ENCODE measurements around the gene ATP1A4. TPM values are rescaled to one million over a fixed set of nuclear protein-coding genes. Genes with fewer than 3 reads are reported as not detected.

ATP1A4 gene
- total RNA-seq, 1 experiment from 2014 or later, result not detected

- no peak for DNase-seq (ENCODE audit: low read depth)
These were observed 27.7 kb upstream of the ATP1A4 start for GRCh38 chr1:160123726-160124125.

DNA sequence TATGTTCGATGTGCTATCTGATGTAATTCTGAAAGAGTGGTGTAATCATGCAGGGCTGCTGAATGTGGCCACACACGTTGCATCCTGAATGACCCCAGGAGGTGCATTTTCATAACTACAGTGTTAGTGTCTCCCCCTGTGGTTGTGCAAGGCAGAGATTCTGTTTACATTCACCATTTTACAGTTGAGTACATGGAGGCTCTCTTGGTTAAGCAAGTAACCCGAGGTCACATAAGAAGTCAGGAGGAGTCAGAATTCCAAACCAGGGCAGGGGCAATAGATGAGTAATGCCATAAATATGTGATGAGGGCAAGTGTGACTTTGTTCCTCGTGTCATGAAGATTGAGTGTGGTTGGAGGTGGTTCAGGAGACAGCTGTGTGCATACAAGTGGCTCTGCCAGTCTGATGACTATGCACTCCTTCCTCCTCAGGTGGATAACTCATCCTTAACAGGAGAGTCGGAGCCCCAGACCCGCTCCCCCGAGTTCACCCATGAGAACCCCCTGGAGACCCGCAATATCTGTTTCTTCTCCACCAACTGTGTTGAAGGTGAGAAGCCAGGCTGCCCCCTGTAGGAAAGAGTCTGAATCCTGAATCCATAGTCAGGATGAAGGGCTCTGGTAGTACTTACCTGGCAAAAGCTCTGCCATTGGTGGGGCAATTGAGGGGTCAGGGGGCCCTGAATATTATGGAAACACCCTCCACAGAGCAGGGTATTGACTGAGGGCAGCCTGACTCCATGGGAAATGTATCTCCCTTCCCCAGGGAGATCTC, 26.5 kb upstream of the ATP1A4 start:
- peak; percentile 99 for DNase-seq (ENCODE audit: low read depth)

DNA sequence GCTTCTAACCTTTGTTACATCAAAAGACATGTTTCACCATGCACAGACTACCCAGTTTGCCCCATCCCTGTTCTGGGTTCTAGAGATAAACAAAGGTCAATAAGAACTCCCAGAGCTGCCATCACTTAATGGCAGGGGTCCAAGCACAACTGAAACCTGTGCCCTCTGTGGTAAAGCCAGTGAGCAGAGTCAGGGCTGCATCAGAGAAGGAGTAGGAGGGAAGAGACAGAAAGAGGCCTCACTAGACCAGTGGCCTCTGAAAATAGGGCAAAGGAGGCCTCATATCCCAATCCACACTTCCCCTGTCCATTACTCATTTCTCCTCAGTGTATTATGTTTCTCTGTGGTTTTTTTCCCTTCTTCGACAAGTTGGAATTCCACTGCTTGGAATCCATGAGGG, 25.7 kb upstream of the ATP1A4 start:
- peak; percentile 96 for DNase-seq (ENCODE audit: low read depth)

- DNase-seq (ENCODE audit: low read depth), result peak; percentile 42
These were observed 25.1 kb upstream of the ATP1A4 start for GRCh38 chr1:160126342-160126741.

- DNase-seq (ENCODE audit: low read depth), result no peak
These were observed 24.0 kb upstream of the ATP1A4 start for GRCh38 chr1:160127381-160127780.

DNA sequence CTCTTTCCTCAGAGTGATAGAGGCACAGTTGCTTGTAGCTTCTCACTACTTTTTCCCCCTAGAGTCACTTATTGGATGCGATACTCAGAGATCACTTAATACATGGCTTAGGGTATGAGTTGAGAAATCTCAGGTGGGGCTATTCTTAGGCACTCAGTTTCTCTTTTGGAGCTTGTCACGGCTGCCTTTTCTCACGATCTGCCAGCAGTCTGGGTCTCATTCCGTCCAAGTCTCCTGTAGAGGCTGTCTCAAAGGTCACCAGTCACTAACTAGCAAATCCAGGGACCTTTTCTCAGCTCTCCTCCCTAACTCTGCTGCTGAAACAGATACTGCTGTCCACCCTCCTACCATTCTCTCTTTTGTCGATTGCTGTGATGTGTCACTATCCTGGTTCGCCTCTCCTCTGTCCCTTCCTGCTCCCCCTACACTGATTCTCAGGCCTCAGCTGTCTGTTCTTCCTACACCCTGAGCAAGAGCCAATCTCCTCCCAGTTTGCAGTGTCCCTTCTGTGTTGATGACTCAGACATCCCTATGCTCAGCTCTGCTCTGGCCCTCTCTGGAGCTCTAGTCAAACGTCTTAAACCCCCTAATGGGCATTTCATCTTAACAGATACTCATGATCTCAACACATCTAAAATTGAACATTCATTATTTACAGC, 23.4 kb upstream of the ATP1A4 start:
- DNase-seq (ENCODE audit: low read depth), result peak; percentile 90

GRCh38 chr1:160128636-160129035, 22.8 kb upstream of the ATP1A4 start:
- DNase-seq (ENCODE audit: low read depth), result no peak

- DNase-seq (ENCODE audit: low read depth), result peak; percentile 71
These were observed 22.4 kb upstream of the ATP1A4 start for GRCh38 chr1:160129046-160129445.

GRCh38 chr1:160129558-160129957, 21.8 kb upstream of the ATP1A4 start:
- DNase-seq (ENCODE audit: low read depth), result no peak

GRCh38 chr1:160129966-160130365, 21.4 kb upstream of the ATP1A4 start:
- DNase-seq (ENCODE audit: low read depth), result no peak

DNA sequence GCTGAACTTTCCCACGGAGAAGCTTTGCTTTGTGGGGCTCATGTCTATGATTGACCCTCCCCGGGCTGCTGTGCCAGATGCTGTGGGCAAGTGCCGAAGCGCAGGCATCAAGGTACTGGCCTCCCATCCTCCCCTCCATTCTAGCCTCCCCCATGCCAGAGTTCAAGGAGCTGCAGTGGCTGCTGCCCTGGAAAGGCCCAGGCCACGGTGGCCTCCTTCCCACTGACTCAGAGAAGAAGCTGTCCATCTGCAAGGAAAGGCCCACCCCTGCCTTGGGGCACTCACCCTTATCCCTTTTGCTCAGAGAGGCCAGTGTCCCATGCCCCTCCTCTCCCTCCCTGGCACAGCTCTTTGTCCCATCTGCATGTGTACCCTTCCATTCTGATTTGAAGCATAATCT, 20.9 kb upstream of the ATP1A4 start:
- no peak for DNase-seq (ENCODE audit: low read depth)

DNA sequence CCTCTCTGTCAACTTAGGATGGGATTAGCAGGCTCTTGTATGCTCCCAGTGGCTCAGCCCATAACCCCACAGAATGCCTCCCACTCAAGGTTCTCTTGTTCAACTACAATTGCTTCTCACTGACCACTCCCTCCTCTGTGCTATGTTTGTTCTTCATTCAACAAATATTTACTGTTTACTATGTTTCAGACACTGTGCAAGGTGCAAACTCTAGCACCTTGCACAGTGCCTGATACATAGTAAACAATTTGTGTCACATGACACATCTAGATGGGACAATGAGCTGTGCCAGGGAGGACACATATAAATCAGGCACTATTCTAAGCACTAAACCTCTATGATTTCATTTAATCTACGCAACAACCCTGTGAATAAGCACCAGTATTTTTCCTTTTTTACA, 20.5 kb upstream of the ATP1A4 start:
- no peak for DNase-seq (ENCODE audit: low read depth)

- DNase-seq (ENCODE audit: low read depth), result peak; percentile 51
These were observed 19.4 kb upstream of the ATP1A4 start for GRCh38 chr1:160131803-160132565.

DNA sequence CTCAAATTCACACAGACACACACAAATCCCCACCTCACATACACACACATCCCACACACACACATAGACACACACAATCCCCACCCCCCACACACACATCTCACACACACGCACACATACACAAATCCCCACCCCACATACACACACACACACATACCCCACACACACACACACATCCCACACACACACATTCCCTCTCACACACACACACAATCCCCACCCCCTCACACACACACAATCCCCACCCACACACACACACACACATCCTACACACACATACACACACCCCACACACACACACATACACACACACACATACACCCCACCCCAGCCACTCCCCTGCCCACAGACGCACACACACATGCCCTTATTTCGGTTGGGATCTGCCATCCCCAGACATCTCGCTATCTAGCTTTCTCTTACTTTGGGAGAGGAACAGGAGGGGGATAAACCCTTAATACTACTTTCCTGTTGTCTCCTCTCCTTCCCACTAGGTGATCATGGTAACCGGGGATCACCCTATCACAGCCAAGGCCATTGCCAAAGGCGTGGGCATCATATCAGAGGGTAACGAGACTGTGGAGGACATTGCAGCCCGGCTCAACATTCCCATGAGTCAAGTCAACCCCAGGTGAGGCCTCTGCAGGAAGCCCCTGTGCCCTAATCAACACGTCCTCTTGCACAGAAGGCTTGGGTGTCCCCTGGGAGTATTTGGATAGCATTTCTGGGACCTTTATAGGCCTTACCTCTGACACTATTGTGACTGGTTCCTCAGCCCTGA, 17.2 kb upstream of the ATP1A4 start:
- no peak for DNase-seq (ENCODE audit: low read depth)

DNA sequence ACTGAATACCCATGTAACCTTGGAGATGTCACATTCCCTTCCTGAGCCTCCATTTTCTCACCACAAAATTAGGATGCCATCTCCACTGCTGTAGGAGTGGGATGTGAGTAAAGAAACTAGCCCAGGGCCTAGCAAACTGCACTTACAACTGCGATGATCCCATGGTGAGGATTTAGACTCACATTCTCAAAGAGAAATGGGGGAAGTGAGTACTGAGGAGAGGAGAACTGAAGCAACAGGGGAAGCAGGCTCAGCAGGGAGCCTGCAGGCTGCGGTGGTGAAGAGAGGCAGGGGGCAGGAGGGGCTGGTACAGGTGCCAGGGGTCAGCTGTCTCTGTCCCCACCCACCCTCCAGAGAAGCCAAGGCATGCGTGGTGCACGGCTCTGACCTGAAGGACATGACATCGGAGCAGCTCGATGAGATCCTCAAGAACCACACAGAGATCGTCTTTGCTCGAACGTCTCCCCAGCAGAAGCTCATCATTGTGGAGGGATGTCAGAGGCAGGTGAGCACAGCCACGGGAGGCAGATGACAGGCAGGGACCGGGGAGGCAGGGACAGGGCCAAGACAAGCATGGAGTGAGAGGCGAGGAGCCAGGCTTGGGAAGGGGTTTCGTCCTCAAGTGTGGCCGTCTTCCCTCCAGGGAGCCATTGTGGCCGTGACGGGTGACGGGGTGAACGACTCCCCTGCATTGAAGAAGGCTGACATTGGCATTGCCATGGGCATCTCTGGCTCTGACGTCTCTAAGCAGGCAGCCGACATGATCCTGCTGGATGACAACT, 16.4 kb upstream of the ATP1A4 start:
- DNase-seq (ENCODE audit: low read depth), result no peak

DNA sequence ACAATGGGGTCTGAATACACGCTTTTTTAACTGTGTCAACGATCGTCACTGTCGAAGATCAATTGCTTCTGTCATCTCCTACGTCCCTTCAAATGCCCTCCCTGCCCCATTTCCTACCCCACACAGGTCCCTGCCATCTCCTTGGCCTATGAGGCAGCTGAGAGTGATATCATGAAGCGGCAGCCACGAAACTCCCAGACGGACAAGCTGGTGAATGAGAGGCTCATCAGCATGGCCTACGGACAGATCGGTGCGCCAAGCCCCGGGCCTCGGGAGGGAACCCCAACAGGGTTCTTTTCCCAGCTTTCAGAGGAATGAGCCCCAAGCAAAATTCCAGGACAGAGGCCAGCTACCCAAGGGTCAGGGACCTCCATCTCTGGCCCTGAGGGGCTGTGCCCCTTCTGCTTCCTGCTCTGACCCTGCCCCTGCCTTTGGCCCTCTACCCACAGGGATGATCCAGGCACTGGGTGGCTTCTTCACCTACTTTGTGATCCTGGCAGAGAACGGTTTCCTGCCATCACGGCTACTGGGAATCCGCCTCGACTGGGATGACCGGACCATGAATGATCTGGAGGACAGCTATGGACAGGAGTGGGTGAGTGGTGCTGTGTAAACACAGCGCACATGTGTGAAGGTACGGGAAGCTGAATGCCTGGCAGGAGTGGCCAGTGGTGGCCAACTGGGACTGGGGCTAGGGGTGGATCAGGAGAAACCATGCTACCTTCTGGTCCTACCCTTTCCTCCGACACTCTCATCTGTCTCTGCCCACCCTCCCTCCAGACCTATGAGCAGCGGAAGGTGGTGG, 15.1 kb upstream of the ATP1A4 start:
- DNase-seq (ENCODE audit: low read depth), result no peak

- no peak for DNase-seq (ENCODE audit: low read depth)
These were observed 14.5 kb upstream of the ATP1A4 start for GRCh38 chr1:160136926-160137200.

DNA sequence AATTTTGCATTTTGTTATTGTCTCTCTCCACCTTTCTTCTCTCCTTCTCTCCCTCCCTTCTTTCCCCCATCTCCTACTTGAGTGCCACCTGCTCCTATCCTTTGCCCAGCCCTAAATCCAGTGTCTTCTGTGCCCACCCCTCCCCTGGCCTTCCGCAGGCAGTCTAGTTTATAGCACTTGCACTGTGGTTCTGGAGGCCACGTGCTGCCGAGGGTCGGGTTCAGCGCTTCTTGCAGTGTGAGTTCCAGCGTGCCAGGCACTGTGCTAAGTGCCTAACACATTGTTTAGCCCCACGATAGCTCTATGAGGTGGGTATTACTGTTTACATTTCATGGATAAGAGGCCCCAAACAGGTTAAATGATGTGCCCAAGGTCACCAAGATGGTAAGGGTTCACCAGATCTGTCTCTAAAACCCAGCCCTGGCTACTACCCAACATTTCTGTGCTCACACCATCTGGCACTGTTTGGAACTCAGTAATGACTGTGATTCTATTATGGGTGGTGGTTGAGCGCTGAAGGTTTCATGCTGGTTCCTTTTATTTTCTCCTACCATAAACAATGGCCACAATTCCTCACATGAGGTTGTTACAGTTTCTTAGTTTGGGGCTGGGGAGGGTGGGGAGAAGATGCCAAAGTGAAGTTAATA, 14.1 kb upstream of the ATP1A4 start:
- no peak for DNase-seq (ENCODE audit: low read depth)

GRCh38 chr1:160139840-160140239, 11.6 kb upstream of the ATP1A4 start:
- no peak for DNase-seq (ENCODE audit: low read depth)

- DNase-seq (ENCODE audit: low read depth), result no peak
These were observed 7.7 kb upstream of the ATP1A4 start for GRCh38 chr1:160143695-160144094.
